GM19455 (cell line): ENCODE data around the gene AMPD2.

ENCODE experiments used
- ATAC-seq: cut with Tn5 transposase; IDR thresholded peaks from one replicate; pipeline ENCODE4 v1.9.1; 2021; ENCODE audit not compliant: unreplicated experiment

AMPD2 gene

DNA sequence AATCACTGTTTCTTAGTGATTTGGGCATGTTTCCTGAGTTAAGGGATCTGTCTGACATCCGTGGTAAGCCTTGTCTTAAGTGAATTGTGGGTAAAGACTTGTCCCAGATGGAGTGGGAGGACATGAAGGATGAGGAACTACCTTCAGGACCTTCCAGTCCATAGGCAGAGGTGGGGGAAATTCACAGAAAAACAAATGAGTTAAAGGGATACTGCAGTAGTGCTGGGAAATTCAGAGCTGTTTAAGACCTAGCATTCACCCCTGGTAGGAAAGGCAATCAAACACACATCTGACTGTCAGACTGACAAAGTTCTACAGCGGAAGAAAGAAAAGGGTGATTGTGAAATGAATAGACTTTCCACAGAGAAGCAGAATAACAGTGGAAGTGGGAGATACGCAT lies 3.2 kb upstream of the AMPD2 start:
- no peak for ATAC-seq

DNA sequence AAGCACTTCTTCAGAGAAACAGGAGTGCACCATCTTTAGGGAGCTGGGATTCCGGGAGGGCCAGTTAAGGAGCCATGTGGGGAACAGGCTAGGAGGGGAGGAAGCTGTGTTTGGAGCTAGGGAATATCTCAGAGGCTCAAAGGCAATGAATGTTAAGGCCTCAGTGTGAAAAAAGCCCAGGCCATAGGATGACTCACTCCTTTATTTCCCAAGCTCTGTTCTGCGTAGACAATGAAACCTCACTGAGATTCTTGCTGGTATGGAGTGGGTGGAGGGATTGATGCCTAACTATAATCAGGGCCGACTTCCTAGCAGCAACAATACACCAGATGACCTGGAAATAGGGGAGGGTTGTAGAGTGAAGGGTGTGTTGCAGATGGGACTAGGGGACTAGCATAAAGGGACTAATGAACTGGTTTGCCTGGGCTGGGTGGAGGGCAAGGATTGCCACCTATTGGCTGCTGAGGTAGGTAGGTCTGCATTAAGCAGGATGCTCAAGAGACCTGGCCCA lies 2.3 kb upstream of the AMPD2 start:
- ATAC-seq = no peak

DNA sequence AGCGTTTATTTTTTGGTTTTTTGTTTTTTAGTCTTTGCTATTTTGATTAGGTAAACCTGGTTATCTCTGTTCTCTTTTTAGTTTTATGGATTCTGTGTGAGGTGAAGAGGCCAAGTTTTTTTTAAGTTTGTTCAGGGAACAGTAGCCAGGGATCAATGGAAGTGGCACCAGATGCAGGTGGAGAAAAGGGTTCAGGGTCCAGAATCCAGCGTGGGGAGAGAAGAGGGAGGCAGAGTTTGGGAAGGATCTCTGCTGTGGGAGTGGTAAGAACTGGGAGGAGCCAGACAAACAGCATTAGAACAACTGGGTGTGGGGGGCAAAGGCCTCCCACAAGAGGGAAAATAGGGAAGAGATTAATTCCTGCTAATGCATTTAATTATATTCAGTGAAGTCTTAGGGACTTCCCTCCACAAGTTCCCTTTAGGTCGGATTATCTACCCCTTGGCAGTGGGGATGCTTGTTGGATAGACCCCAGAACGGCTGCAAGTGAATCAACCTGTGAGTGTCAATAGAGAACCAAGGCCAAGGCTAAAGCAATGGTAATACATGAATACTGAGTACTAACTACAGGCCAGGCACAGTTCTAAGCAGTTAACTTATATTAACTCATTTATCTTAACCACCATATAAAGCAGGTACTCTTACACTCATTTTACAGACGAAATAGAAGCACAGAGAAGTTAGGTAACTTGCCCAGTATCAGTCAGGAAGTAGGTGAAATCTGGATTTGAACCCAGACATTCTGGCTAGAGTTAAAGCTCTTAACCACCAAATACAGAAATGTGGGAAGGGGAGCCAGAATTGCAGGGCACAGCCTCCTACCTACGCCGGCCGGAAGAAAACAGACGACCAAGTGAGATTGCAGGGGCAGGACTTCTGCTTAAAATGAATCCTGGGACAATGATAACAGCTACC lies 719 bp upstream of the AMPD2 start:
- ATAC-seq = no peak

DNA sequence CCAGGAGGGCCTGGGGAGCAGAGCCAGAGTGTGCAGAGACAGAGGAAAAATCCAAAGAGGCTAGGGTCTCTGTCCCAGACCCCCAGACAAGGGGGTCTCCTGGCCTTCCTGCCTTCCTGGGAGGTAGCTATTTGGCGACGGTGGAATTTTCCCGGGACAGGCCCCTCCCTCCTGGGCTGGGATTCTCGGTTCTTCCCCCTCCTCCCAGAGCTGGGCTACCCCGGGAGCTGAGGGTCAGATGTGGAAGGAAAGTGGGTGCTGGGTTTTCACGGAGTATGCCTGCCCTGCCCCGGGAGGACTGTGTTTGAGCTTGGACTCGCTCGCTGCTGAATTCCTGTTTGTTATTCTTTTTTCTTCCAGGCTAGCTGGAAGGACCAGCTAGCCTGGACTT lies 759 bp downstream of the AMPD2 start:
- peak; percentile 4 for ATAC-seq

DNA sequence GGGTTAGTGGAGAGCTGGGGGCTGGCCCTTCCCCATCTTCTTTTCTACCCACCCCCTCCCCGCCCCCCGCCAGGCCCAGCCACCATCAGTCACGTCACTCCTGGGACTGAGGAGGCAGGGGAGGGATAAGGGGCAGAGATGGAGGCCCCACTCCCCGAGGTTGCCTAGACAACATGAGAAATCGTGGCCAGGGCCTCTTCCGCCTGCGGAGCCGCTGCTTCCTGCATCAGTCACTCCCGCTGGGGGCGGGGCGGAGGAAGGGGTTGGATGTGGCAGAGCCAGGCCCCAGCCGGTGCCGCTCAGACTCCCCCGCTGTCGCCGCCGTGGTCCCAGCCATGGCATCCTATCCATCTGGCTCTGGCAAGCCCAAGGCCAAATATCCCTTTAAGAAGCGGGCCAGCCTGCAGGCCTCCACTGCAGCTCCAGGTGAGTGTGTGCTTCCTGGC lies 1.2 kb downstream of the AMPD2 start:
- ATAC-seq = peak; percentile 74

DNA sequence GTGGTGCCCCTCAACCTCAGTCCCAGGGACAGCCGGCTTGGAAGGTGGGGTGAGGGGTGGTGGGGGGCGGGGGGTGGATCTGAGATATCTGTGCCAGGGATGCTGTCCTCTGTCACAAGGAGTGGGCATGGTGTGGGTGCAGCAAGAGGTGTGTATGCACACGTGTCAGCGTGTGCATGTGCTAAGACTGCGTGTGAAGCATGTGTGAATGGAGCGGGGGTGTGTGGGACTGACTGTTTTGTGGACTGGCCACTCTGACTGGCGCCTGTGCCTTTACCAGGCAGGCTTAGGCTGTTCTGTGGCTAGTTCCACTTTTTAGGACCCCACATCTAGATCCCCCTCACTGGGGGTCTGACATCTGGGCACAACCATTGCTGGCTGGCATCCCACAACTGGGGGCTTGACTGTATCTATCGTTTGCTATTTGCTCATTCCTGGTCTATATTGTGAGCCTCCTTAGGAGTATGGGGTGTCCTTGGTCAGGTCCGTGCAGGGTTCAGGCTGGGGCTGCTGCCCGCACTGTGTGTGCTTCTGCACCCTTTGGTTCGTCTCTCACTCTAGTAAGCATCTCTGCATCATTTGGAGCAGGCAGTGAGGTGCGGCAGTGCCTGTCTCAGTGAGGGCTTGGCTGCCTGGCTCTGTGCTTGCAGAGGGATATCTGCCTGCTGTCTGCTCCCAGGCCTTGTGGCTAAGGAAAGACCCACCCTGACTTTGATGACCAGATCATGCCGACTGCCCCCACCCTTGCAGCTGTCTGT lies 1.9 kb downstream of the AMPD2 start:
- no peak for ATAC-seq

DNA sequence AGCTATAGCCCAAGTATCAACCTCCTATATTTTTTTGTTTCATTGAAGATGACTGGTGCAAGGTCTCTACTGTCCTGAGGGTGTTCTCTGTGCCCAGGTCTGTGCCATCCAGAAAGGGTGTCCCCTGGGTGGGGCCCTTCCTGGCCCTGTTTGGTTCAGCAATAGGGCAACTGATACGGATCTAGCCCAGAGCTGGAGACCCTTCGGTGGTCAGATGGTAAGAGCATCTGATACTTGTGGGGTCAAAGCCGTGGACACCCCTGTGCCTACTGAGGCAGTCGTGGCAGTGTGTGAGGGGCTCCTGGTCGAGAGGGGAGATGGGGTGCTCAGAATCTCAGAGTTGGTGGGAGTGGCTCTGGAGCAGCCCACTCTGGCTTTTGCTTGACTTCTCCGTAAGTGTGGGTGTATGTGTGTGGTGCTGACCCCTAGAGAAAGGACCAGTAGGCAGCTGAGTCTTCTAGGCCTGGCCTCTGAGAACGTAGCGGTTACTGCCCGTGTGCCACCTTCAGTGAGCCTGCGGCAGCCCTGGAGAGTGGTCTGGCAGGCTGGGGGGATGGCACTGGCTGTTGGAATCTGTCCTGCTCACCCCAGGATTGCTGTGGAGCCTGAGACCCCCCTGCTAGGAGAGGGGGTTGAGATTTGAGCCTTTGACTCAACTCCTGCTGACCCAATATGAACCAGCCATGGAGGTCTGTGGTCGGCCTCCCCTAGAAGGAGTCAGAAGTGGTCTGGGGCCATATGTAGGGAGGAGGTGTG lies 2.7 kb downstream of the AMPD2 start:
- ATAC-seq = no peak

DNA sequence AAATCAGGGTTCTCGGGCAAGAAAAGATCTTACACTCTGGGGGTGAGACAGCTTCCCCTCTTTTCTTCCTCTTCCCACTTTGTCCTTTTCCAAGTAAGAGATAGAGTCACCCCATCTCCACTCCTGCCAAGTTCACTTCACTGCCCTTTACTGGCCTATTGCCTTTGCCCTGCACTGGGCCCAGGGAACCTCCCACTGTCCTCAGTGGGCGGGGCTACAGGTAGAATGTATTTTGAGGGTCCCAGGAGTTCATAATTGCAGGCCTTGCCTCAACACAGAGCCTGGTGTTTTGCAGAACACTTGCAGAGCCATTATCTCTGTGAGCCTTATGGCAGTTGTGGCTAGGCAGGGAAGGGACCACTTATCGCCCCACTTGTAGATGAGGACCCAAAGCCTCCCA lies 3.3 kb downstream of the AMPD2 start:
- no peak for ATAC-seq

DNA sequence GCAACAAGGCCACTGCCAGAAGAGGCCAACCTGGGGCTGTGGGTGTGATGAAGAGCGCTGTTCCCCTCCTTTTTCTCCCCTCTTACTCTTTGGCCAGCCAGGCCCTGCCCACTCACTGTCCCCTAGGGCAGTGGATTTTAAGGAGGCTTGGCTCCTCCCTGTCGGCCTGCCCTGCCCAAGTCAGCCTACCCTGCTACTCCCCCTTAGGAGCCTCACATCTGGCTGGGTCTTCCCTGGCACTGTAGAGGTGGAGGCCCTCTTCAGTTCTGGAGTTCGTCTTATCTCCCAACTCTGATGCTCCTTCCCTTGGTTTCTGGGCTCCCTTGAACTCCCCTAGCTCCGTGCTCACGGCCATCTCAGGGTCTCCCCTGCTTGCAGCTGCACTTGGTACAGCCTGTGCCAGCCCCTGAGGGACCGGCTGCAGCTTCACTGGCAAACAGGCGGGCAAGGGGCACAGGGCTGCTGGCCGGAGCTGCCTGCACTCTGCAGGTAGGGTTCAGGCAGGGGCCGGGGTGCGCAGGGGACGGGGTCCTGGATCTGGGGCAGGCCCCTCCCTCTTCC lies 4.0 kb downstream of the AMPD2 start:
- ATAC-seq = no peak

DNA sequence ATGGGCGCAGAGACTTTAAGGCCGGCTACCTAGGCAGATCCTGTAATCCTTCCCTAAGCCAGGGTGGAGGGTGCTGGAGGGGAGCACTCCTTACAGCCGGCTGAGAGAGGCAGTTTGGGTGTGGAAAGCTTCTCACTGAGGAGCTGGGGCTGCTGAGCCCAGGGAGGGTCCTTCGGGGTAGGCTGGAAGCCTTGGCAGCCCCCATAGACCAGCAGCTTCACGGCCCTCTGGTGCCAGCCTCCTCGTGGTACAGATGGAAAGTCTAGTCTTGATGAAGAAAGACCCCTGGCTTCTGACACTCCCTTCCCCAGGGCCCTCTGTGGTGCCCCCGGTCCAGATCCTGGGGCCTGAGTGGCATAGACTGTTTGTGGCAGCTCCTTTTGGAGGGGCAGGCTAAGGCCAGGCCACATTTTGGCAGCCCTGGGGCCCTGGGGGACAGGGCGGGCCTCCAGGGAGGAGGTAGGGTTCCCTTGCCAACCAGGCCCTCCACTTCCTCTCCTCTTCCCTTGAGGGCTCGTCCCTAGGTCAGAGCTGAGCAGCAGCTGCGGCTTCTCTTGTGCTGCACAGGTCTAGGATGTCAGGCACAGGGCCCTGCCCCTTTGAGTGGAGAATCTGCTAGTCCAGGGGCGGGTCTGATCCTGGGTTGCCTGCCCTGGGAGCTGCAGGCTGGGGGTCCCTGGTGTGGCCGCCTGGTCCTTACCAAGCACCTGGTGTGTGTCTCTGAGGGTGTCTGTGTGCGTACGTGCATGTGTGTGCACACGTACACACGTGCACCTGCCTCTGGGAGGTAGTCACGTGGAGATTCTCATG lies 4.8 kb downstream of the AMPD2 start:
- ATAC-seq = no peak

DNA sequence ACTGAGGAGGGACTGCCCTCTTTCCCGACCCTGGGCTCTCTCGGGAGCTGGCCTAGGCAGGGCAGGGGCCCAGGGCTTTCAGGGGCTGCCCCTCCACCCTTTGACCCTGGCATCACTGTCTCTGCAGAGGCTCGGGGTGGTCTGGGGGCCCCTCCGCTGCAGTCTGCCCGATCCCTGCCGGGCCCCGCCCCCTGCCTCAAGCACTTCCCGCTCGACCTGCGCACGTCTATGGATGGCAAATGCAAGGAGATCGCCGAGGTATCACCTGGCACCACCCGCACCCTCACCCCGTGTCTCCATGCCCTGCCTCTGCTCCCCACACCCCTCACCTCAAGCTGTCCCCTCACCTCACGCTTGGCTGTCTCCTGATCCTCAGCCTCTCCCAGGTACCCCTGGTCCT lies 5.5 kb downstream of the AMPD2 start:
- no peak for ATAC-seq

DNA sequence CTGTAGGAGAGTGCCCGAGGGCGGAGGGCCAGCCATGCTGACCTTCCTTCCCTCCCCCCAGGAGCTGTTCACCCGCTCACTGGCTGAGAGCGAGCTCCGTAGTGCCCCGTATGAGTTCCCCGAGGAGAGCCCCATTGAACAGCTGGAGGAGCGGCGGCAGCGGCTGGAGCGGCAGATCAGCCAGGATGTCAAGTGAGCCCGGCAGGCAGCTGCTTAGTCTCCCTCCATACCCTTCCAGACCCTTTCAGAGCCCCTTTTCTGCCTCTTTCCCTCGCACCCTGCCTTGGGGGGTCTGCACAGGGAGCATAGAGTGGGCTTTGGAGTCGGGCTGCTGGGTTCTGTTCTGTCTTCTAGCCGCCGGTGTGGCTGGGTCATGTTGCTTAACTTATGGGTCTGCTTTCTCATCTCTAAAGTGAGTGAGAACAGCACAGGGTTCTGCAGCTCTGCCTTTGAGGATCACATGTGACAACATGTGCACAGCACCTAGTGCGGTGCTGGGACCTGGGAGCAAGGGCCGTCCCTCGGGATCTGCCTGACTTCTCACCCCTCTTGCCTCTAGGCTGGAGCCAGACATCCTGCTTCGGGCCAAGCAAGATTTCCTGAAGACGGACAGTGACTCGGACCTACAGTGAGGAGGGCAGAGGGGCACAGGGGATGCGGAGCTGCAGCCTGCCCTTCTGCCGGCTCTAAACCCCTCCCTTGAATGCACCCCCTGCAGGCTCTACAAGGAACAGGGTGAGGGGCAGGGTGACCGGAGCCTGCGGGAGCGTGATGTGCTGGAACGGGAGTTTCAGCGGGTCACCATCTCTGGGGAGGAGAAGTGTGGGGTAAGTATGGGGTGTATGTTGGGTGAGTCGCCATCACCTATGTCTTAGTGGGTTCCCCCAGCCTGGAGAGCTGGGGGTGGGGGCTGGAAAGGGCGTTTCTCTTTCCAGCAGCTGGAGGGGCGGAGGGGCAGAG lies 6.2 kb downstream of the AMPD2 start:
- no peak for ATAC-seq

DNA sequence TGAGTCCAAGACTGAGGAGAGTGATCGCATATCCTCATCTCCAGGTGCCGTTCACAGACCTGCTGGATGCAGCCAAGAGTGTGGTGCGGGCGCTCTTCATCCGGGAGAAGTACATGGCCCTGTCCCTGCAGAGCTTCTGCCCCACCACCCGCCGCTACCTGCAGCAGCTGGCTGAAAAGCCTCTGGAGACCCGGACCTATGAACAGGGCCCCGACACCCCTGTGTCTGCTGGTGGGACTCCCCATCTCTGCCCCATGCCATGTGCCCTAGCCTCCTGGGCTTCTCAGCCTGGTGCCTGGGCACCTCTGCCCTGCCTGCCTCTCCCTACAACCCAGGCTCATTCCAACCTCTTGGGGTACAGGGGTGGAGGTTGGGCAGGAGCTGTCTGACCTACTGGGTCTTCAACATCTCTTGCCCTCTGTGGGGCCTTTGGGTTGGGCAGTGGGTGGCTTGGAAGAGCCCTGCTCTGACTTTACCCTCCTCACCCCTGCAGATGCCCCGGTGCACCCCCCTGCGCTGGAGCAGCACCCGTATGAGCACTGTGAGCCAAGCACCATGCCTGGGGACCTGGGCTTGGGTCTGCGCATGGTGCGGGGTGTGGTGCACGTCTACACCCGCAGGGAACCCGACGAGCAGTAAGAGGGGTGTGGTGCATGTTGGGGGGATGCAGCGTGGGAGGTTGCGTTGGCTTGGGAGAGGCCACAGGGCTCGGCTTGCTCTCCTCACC lies 7.2 kb downstream of the AMPD2 start:
- no peak for ATAC-seq

DNA sequence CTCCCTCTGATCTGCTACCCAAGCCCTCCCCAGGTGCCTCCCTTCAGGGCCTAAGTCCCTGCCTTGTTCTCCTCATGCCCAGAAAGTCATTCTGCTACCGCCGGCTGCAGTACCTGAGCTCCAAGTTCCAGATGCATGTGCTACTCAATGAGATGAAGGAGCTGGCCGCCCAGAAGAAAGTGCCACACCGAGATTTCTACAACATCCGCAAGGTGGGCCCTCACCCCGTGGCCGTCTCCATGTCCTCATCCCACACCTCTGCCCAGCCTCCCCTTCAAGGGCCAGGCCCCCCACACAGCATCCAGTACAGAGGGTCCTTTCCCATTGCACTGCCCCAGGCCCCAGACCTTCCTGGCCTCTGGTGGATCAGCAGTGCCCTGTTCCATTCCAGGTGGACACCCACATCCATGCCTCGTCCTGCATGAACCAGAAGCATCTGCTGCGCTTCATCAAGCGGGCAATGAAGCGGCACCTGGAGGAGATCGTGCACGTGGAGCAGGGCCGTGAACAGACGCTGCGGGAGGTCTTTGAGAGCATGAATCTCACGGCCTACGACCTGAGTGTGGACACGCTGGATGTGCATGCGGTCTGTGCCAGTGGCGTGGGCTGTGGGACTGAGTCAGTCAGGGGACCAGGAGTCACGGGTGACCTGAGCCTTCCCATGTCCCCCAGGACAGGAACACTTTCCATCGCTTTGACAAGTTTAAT lies 8.2 kb downstream of the AMPD2 start:
- no peak for ATAC-seq

DNA sequence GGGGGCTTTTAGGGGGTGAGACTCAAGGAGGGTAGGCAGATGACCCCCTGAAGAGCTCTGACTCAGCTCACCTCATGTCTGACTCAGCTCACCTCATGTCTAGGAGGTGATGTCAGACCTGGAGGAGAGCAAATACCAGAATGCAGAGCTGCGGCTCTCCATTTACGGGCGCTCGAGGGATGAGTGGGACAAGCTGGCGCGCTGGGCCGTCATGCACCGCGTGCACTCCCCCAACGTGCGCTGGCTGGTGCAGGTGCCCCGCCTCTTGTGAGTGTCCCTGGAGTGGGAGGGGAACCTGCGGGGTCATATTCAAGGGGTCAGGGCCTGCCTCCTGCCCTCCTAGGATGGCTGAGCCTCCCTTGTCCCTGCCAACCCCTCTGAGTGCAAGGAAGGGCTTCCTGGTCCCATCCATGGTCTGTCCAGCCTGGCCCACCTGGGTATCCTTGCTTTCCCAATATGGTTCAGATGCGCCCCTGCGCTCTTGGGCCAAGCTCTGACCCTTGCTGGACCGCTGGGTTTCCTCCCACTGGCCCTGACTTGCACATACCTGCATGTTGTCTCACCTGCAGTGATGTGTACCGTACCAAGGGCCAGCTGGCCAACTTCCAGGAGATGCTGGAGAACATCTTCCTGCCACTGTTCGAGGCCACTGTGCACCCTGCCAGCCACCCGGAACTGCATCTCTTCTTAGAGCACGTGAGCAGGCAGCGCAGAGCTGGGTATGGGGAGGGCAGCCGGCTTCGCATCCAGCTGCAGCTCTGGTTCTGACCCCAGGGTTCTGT lies 9.1 kb downstream of the AMPD2 start:
- ATAC-seq = no peak

DNA sequence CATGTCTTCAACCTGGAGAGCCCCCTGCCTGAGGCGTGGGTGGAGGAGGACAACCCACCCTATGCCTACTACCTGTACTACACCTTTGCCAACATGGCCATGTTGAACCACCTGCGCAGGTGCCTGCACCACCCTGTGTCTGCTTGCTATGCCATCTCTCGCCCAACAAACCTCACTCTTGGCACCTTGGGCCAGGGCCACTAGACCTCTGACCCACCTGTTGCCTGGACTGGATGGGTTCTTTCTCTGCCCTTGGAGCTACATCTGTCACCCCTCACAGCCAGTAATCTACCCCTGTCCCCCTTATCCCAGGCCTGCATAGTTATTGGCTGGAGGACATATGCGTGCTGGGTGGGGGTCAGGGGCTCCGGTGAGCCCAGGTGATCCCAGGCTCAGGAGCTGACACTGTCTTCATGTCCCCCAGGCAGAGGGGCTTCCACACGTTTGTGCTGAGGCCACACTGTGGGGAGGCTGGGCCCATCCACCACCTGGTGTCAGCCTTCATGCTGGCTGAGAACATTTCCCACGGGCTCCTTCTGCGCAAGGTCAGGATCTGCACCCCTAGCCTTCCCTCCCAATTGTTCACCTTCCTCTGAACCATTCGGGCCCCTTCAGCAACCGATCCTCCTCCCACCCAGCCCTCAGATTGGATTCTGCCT lies 9.9 kb downstream of the AMPD2 start:
- no peak for ATAC-seq
